Endothelial cell of hepatic sinusoid (primary cell): ENCODE measurements around the gene SAMHD1.
"Not testable (repeated sequence)": the region's sequence is repeated elsewhere in the genome, so short reads cannot be mapped to it uniquely, and the experiment has no call there.

Source experiments
- in situ Hi-C: cut with HindIII; loops from 2 replicates; pipeline ENCODE4 v1.10.0; 2017; ENCODE audit warnings: low sequenced_read_pairs

The SAMHD1 gene

GRCh38 chr20:36917943-36918342 lies 33.6 kb downstream of the SAMHD1 start:
- in situ Hi-C loops, result no loop called here

DNA sequence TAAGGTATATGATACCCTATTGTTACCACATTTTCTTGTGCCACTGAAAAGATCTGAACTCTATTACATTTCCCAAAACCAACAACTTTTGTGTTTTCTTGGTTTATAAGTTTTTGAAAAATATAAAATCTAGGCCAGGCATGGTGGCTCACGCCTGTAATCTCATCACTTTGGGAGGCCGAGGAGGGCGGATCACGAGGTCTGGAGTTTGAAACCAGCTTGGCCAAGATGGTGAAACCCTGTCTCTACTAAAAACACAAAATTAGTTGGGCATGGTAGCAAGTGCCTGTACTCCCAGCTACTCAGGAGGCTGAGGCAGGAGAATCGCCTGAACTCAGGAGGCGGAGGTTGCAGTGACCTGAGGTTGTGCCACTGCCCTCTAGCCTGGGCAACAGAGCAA lies 34.3 kb downstream of the SAMHD1 start:
- in situ Hi-C loops, result no loop called here

GRCh38 chr20:36916199-36916598 lies 35.3 kb downstream of the SAMHD1 start:
- in situ Hi-C loops, result no loop called here

DNA sequence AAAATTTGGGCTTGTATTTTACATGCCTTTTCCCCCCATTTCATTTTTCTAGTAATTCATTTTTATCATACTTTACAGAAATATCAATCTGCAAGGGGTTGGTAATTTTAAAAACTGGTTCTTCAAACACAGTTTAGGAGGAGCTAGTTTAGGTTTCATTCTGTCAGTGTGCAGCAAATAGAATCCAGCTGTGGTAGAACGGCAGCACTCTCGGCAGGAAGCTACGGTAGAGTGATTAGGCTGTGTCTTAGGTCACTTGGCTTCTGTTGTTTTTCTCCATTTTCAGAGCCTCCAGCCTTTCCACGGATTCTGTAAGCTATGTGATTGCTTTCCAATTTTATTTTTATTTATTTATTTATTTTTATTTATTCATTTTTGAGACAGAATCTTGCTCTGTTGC lies 42.9 kb downstream of the SAMHD1 start:
- in situ Hi-C loops, result no loop called here

DNA sequence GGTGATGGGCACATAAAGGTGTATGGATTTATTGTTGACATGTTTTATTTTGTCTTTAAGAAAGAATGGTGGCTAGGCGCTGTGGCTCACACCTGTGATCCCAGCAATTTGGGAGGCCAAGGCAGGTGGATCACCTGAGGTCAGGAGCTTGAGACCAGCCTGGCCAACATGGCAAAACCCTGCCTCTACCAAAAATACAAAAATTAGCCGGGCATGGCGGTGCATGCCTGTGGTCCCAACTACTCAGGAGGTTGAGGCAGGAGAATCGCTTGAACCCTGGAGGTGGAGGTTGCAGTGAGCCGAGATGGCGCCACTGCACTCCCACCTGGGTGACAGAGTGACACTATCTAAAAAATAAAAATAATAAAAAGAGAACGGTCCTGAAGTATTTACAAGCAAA lies 45.4 kb downstream of the SAMHD1 start:
- in situ Hi-C loops, result not testable (repeated sequence)

DNA sequence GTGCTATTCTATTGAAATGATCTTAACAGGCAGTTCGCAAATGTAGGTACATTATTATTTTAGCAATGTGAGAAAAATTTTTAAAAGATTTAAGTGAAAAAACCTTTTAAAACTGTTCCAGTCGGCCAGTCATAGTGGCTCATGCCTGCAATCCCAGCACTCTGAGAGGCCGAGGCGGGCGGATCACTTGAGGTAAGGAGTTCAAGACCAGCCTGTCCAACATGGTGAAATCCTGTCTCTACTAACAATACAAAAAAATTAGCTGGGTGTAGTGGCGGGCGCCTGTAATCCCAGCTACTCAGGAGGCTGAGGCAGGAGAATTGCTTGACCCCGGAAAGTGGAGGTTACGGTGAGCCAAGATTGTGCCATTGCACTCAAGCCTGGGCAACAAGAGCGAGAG lies 45.9 kb downstream of the SAMHD1 start:
- in situ Hi-C loops, result not testable (repeated sequence)

- in situ Hi-C loops, result no loop called here
Measured at GRCh38 chr20:36904690-36905089, 46.8 kb downstream of the SAMHD1 start.

- in situ Hi-C loops, result no loop called here
Measured at GRCh38 chr20:36895036-36895435, 56.5 kb downstream of the SAMHD1 start.

GRCh38 chr20:36893801-36894200 lies 57.7 kb downstream of the SAMHD1 start:
- in situ Hi-C loops, result no loop called here

DNA sequence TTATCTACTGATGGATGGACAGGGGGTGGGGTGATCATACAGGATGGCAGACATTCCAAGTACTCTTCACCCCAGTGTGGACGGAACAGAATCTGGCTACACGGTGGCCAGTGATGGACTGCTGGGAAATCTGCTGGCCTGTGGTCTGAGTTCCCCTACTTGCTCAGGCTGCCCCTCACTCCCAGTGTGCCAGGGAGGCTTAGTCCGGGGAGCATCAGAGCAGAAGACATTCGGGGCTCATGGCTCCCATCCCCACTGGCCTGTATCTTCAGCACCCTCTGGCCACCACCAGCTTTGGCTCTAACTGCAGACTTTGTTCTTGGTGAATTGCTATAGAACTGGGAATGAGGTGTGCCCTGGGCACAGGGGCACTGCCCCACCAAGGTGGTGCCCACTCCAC lies 60.3 kb downstream of the SAMHD1 start:
- in situ Hi-C loops, result no loop called here

- in situ Hi-C loops, result no loop called here
Measured at GRCh38 chr20:36890586-36890985, 60.9 kb downstream of the SAMHD1 start.

DNA sequence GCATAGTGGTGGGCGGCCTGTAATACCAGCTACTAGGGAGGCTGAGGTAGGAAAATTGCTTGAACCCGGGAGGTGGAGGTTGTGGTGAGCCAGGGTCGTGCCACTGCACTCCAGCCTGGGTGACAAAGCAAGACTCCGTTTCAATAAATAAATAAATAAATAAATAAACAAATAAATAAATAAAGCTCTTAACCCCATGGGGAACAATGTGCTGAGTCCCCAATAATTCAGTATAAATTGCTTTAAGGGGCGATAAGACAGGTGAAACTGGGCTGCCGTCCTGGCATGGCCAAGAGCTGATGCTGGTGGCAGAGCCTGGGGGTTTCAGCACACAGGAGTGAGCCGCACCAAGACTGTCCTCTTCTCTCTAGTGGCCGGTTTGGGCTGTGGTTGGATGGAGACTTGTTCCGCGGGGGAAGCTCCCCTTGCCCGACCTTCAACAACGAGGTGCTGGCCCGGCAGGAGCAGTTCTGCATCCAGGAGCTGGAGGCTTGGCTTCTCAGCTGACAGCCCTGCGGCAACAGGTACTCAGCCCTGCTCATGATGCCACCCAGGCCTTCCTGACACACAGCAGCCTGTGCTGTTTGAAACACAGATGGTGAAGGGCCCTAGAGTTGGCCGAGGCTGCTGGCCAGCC lies 62.5 kb downstream of the SAMHD1 start:
- in situ Hi-C loops, result no loop called here

- in situ Hi-C loops, result no loop called here
Measured at GRCh38 chr20:36887752-36888090, 63.8 kb downstream of the SAMHD1 start.

DNA sequence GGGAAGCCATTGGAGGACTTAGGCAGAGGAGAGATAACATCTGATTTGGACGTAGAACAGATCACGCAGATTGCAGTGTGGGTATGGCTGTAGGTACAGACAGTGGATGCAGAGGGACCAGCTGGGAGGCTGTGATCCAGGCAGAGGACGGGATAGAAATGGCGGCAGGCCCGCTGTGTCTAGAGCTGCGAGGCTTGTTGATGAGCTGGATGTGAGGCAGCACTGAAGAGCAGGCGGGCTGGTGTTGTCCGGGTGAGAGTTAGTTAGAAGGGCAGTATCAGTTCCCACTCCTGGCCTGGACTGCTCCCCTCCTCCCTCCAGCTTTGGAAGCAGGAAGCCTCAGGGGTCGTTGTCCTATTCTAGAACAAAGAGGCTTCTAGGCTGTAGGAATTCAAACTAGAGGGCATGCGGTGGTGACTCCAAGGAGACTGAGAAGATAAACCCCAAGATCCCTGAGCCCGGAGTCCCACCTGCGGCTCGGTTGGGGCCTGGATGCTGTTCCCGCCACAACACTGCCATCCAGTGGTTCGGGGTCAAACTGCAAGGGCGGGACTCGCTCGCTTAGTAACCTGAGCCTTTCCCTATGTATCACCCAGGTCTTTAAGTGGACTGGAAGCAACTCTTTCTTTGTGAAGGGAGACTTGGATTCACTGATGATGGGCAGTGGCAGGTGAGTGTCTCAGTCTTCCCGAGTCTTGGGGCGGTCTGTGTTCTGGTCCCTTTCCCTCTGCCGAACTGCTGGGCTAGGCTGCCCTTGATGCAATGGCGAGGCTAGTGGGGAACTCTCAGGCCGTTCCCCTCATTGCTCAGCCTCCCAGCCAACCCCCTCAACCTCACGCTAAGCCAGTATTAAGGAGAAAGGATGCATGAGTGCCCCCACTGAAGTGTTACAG lies 64.4 kb downstream of the SAMHD1 start:
- in situ Hi-C loops, result no loop called here

GRCh38 chr20:36885356-36885755 lies 66.2 kb downstream of the SAMHD1 start:
- in situ Hi-C loops, result no loop called here

GRCh38 chr20:36883977-36884535 lies 67.5 kb downstream of the SAMHD1 start:
- in situ Hi-C loops, result no loop called here

DNA sequence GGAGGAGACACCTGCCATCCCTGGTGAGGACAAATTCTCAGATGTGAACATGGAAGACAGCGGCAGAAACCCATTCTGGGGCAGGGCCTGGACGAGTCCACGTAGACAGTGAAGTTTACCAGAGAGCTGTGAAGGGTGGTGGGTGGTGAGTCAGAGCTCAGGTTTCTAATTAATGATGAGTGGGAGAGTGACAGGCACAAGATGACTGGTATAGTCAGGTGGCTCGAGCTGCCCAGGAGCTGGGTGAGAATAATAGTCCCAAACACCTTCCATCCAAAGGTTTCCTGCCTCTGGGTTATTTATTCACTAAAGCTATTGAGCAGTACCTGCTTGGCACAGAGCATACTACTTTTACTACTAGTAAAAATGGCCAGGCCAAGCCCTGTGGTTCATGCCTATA lies 69.6 kb downstream of the SAMHD1 start:
- in situ Hi-C loops, result no loop called here

GRCh38 chr20:36881331-36881730 lies 70.2 kb downstream of the SAMHD1 start:
- in situ Hi-C loops, result no loop called here

DNA sequence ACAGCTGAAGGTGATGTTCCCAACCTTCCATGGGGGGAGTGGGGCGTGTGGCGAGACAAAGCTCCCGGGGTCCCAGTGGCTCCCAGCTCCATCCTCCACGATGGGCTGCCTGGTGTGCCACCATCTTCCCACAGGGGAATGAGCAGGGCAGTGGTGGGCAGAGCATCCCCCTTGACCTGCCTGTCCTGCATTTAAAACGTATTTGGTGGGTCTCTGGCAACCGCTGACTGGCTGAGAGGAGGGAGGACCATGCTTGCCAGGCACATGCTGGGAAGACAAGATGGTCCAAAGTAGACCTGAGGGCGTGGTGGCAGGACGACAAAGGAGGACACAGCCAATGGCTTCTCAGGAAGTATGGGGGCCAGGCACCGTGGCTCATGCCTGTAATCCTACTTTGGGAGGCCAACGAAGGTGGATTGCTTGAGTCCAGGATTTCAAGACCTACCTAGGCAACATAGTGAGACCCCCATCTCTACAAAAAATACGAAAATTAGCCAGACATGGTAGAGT lies 70.7 kb downstream of the SAMHD1 start:
- in situ Hi-C loops, result no loop called here

GRCh38 chr20:36878941-36879340 lies 72.6 kb downstream of the SAMHD1 start:
- in situ Hi-C loops, result no loop called here

DNA sequence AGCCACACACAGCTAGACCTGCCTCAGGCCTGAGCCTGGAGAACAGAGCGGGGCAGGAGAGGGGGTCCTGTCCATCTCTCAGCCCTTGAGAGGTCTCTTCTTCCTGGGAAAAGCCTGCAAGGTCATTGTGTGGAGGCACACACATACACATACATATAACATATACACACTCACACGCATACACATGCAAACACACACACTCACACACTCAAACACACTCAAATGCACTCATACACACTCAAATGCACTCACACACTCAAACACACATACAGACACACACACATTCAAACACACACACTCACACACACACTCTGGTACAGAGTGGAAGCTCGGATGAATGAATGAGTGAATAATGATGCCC lies 75.1 kb downstream of the SAMHD1 start:
- in situ Hi-C loops, result no loop called here
